BE2C (cell line): ENCODE results near the gene CLSTN2.

Experiments used
- DNase-seq: peaks from one replicate; pipeline ENCODE4 v3.0.0-alpha.2; 2020
- H3K27me3 ChIP-seq: fragments of 250-450 bp; sonication (Bioruptor Pico); 2 replicates; pipeline ENCODE4 v1.5.1; 2020; ENCODE audit warnings: mild to moderate bottlenecking
- H3K36me3 ChIP-seq: fragments of 250-450 bp; sonication (Bioruptor Pico); 2 replicates; pipeline ENCODE4 v1.5.1; 2020; ENCODE audit warnings: mild to moderate bottlenecking
- H3K4me1 ChIP-seq: fragments of 250-450 bp; sonication (Bioruptor Pico); 2 replicates; pipeline ENCODE4 v1.5.1; 2020
- H3K4me3 ChIP-seq: 2 replicates; pipeline ENCODE4 v1.5.1; 2011; ENCODE audit warnings: low read depth, low read length
- H3K9me3 ChIP-seq: fragments of 250-450 bp; sonication (Bioruptor Pico); 2 replicates; pipeline ENCODE4 v1.5.1; 2020
- CTCF ChIP-seq: IDR thresholded peaks from 2 replicates; pipeline ENCODE4 v1.5.1; 2012; ENCODE audit warnings: mild to moderate bottlenecking, low read depth, low read length

CLSTN2 gene

GRCh38 chr3:140185375-140185774, 250.4 kb downstream of the CLSTN2 start:
- DNase-seq = no peak
- TF ChIP-seq CTCF = no peak
- Histone ChIP-seq H3K9me3 (no peaks in the 10 kb centered on the region), H3K4me1 (peaks cover 40% of the 10 kb centered on the region), H3K4me3 (no peak overlapping the region), H3K27me3 (no peaks in the 10 kb centered on the region), H3K36me3 (no peaks in the 10 kb centered on the region)

GRCh38 chr3:140186421-140186920, 251.5 kb downstream of the CLSTN2 start:
- H3K4me3 ChIP-seq = no peak overlapping the region
- H3K27me3 ChIP-seq = no peaks in the 10 kb centered on the region
- TF ChIP-seq CTCF = no peak
- H3K9me3 ChIP-seq = no peaks in the 10 kb centered on the region
- peak; percentile 56 for DNase-seq
- no peaks in the 10 kb centered on the region for H3K36me3 ChIP-seq
- peaks cover 32% of the 10 kb centered on the region for H3K4me1 ChIP-seq

GRCh38 chr3:140187028-140187427, 252.0 kb downstream of the CLSTN2 start:
- peak; percentile 28 for DNase-seq
- Histone ChIP-seq H3K36me3 (no peaks in the 10 kb centered on the region), H3K4me3 (no peak overlapping the region), H3K4me1 (peaks cover 27% of the 10 kb centered on the region), H3K9me3 (no peaks in the 10 kb centered on the region), H3K27me3 (no peaks in the 10 kb centered on the region)
- TF ChIP-seq CTCF = no peak

GRCh38 chr3:140187656-140188221, 252.8 kb downstream of the CLSTN2 start:
- no peaks in the 10 kb centered on the region for H3K27me3 ChIP-seq
- H3K4me1 ChIP-seq = peaks cover 27% of the 10 kb centered on the region
- no peaks in the 10 kb centered on the region for H3K9me3 ChIP-seq
- no peak for TF ChIP-seq CTCF
- no peak for DNase-seq
- no peaks in the 10 kb centered on the region for H3K36me3 ChIP-seq
- H3K4me3 ChIP-seq = no peak overlapping the region

- Histone ChIP-seq H3K27me3 (no peaks in the 10 kb centered on the region), H3K36me3 (no peaks in the 10 kb centered on the region), H3K4me1 (peaks cover 25% of the 10 kb centered on the region), H3K4me3 (no peak overlapping the region), H3K9me3 (no peaks in the 10 kb centered on the region)
- DNase-seq = peak; percentile 60
- no peak for TF ChIP-seq CTCF
These were observed 253.3 kb downstream of the CLSTN2 start for GRCh38 chr3:140188285-140188684.

GRCh38 chr3:140189267-140189666, 254.3 kb downstream of the CLSTN2 start:
- peaks cover 23% of the 10 kb centered on the region for H3K4me1 ChIP-seq
- H3K9me3 ChIP-seq = no peaks in the 10 kb centered on the region
- no peak for DNase-seq
- H3K4me3 ChIP-seq = no peak overlapping the region
- no peak for TF ChIP-seq CTCF
- no peaks in the 10 kb centered on the region for H3K27me3 ChIP-seq
- no peaks in the 10 kb centered on the region for H3K36me3 ChIP-seq
